Neural cell (in vitro differentiated cells): Measurements from ENCODE around the gene IGF1. TPM values are rescaled to one million over a fixed set of nuclear protein-coding genes. Genes with fewer than 3 reads are reported as not detected.

Source experiments
- H2AFZ ChIP-seq: fragments of 200-600, 300-800 bp; sonication (generic), shearing (Covaris generic); 2 replicates; pipeline ENCODE4 v1.6.0; 2014; ENCODE audit warnings: low read depth, mild to moderate bottlenecking, antibody characterized with exemption, low read length, moderate library complexity
- H3F3A ChIP-seq: fragments of 200-600 bp; shearing (Covaris generic); 2 replicates; pipeline ENCODE4 v1.6.1; 2016; ENCODE audit warnings: mild to moderate bottlenecking, moderate library complexity, mixed read lengths, antibody characterized with exemption, low read length; ENCODE audit not compliant: insufficient read depth, poor library complexity, severe bottlenecking
- H3K27ac ChIP-seq: fragments of 200-600, 300-800 bp; sonication (generic), shearing (Covaris generic); 2 replicates; pipeline ENCODE4 v1.5.1; 2014; ENCODE audit warnings: mild to moderate bottlenecking, low read length, moderate library complexity
- H3K27me3 ChIP-seq: fragments of 300-800, 200-600 bp; sonication (generic), shearing (Covaris generic); 2 replicates; pipeline ENCODE4 v1.6.0; 2014; ENCODE audit warnings: mild to moderate bottlenecking, low read depth, low read length, moderate library complexity; ENCODE audit not compliant: insufficient read depth
- H3K36me3 ChIP-seq: fragments of 300-800, 200-600 bp; sonication (generic), shearing (Covaris generic); 2 replicates; pipeline ENCODE4 v1.5.1; 2014; ENCODE audit warnings: mild to moderate bottlenecking, antibody characterized with exemption, low read length, moderate library complexity; ENCODE audit not compliant: insufficient read depth
- H3K4me2 ChIP-seq: fragments of 300-800, 200-600 bp; sonication (generic), shearing (Covaris generic); 2 replicates; pipeline ENCODE4 v1.6.0; 2014; ENCODE audit warnings: mild to moderate bottlenecking, low read length
- H3K4me3 ChIP-seq: fragments of 300-800, 200-600 bp; sonication (generic), shearing (Covaris generic); 2 replicates; pipeline ENCODE4 v1.5.1; 2014; ENCODE audit warnings: mild to moderate bottlenecking, low read length, moderate library complexity
- H3K79me2 ChIP-seq: fragments of 200-600 bp; shearing (Covaris generic); replicated peaks from 2 replicates; pipeline ENCODE4 v1.6.0; 2014; ENCODE audit warnings: mild to moderate bottlenecking, low read length, moderate library complexity; ENCODE audit not compliant: insufficient read depth
- H3K9ac ChIP-seq: fragments of 300-800, 200-600 bp; sonication (generic), shearing (Covaris generic); 2 replicates; pipeline ENCODE4 v1.6.1; 2016; ENCODE audit warnings: mild to moderate bottlenecking, low read length, mixed read lengths
- H3K9me2 ChIP-seq: fragments of 200-600 bp; shearing (Covaris generic); 2 replicates; pipeline ENCODE4 v1.6.1; 2016; ENCODE audit warnings: mild to moderate bottlenecking, low read length, mixed read lengths; ENCODE audit not compliant: insufficient read depth
- H3K9me3 ChIP-seq: fragments of 200-600, 300-800 bp; sonication (generic), shearing (Covaris generic); 2 replicates; pipeline ENCODE4 v1.6.1; 2016; ENCODE audit warnings: mild to moderate bottlenecking, mixed run types, low read length, moderate library complexity, mixed read lengths
- H4K20me1 ChIP-seq: fragments of 200-600 bp; shearing (Covaris generic); 2 replicates; pipeline ENCODE4 v1.6.1; 2016; ENCODE audit warnings: mild to moderate bottlenecking, mixed run types; ENCODE audit not compliant: insufficient read depth
- EP300 ChIP-seq: fragments of 450-650 bp; conservative IDR thresholded peaks from 2 replicates; pipeline ENCODE4 v1.6.1; 2014; ENCODE audit warnings: antibody characterized with exemption, mild to moderate bottlenecking, moderate library complexity; ENCODE audit not compliant: poor library complexity, severe bottlenecking
- EZH2 ChIP-seq: fragments of 200-600, 300-800 bp; shearing (Covaris generic), sonication (generic); IDR thresholded peaks from 2 replicates; pipeline ENCODE4 v1.6.1; 2014; ENCODE audit warnings: antibody characterized with exemption, low read length, borderline replicate concordance, mild to moderate bottlenecking; ENCODE audit not compliant: insufficient read depth, poor library complexity, severe bottlenecking
- MXI1 ChIP-seq: fragments of 450-650 bp; conservative IDR thresholded peaks from 2 replicates; pipeline ENCODE4 v1.6.1; 2014; ENCODE audit warnings: antibody characterized with exemption, mild to moderate bottlenecking; ENCODE audit not compliant: poor library complexity, severe bottlenecking
- POLR2AphosphoS5 ChIP-seq: IDR thresholded peaks from 2 replicates; pipeline ENCODE4 v1.6.1; 2012
- RAD21 ChIP-seq: fragments of 450-650 bp; conservative IDR thresholded peaks from 2 replicates; pipeline ENCODE4 v1.6.1; 2014; ENCODE audit warnings: antibody characterized with exemption, mild to moderate bottlenecking, moderate library complexity
- SMC3 ChIP-seq: fragments of 450-650 bp; conservative IDR thresholded peaks from 2 replicates; pipeline ENCODE4 v1.6.1; 2014; ENCODE audit warnings: antibody characterized with exemption, mild to moderate bottlenecking, moderate library complexity; ENCODE audit not compliant: poor library complexity
- TAF1 ChIP-seq: IDR thresholded peaks from 2 replicates; pipeline ENCODE4 v1.6.1; 2012; ENCODE audit warnings: low read depth
- polyA plus RNA-seq: library from polyadenylated mRNA; depleted of rRNA; stranded (reverse); fragments of >200 nt; gene quantifications from 2 replicates; pipeline ENCODE4 v1.2.3, GENCODE V29; 2014
- TF ChIP-seq, protein P1 (sequence below): fragments of 450-650 bp; IDR thresholded peaks from 2 replicates; pipeline ENCODE4 v1.5.1; 2014; ENCODE audit warnings: antibody characterized with exemption, mild to moderate bottlenecking, moderate library complexity; ENCODE audit not compliant: poor library complexity, severe bottlenecking
- TF ChIP-seq, protein P2 (sequence below): IDR thresholded peaks from 2 replicates; pipeline ENCODE4 v1.6.1; 2012; ENCODE audit warnings: borderline replicate concordance

IGF1 gene
- polyA plus RNA-seq, 1 donor from 2014 or later = not detected

DNA sequence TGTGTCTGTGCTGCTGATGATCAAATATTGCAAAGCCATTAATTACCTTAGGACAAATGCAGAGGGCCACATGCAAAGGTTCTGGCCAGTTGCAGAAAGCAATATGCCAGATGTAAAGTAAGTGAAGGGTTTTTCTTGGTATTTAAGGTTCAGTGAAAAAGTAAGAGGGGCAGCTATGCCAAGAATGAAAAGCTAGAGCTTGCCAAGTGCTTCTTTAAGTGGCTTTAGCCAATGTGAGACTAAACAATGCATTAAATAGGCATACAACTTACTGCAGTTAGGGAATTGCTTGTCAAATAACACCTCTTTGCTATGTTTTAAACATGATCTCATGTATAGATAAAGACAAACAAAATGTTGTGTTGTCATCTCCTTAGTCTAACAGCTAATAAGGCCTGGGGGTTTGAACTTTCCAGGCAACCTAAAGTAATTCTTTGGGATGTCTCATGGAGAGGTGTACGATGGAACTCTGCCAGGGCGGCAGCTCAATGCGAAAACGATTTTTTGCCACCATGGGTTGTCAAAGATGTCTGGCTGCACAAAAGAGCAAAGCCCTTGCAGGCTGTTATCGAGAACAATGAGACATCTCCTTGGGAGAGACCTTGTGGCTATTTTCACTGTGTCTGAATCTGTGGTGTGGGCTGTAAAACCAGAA is 12.0 kb downstream of the IGF1 start:
- H2AFZ ChIP-seq = no peak overlapping the region
- no peaks in the 10 kb centered on the region for H3K27me3 ChIP-seq
- H3K9me2 ChIP-seq = no peaks in the 10 kb centered on the region
- no peak overlapping the region for H3K27ac ChIP-seq
- no peaks in the 10 kb centered on the region for H3K79me2 ChIP-seq
- no peaks in the 10 kb centered on the region for H3K36me3 ChIP-seq
- no peak overlapping the region for H3K9ac ChIP-seq
- H3K9me3 ChIP-seq = no peaks in the 10 kb centered on the region
- no peaks in the 10 kb centered on the region for H3F3A ChIP-seq
- H3K4me3 ChIP-seq = no peak overlapping the region
- TF ChIP-seq, protein P1, sequence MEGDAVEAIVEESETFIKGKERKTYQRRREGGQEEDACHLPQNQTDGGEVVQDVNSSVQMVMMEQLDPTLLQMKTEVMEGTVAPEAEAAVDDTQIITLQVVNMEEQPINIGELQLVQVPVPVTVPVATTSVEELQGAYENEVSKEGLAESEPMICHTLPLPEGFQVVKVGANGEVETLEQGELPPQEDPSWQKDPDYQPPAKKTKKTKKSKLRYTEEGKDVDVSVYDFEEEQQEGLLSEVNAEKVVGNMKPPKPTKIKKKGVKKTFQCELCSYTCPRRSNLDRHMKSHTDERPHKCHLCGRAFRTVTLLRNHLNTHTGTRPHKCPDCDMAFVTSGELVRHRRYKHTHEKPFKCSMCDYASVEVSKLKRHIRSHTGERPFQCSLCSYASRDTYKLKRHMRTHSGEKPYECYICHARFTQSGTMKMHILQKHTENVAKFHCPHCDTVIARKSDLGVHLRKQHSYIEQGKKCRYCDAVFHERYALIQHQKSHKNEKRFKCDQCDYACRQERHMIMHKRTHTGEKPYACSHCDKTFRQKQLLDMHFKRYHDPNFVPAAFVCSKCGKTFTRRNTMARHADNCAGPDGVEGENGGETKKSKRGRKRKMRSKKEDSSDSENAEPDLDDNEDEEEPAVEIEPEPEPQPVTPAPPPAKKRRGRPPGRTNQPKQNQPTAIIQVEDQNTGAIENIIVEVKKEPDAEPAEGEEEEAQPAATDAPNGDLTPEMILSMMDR = no peak
- TF ChIP-seq, protein P2, sequence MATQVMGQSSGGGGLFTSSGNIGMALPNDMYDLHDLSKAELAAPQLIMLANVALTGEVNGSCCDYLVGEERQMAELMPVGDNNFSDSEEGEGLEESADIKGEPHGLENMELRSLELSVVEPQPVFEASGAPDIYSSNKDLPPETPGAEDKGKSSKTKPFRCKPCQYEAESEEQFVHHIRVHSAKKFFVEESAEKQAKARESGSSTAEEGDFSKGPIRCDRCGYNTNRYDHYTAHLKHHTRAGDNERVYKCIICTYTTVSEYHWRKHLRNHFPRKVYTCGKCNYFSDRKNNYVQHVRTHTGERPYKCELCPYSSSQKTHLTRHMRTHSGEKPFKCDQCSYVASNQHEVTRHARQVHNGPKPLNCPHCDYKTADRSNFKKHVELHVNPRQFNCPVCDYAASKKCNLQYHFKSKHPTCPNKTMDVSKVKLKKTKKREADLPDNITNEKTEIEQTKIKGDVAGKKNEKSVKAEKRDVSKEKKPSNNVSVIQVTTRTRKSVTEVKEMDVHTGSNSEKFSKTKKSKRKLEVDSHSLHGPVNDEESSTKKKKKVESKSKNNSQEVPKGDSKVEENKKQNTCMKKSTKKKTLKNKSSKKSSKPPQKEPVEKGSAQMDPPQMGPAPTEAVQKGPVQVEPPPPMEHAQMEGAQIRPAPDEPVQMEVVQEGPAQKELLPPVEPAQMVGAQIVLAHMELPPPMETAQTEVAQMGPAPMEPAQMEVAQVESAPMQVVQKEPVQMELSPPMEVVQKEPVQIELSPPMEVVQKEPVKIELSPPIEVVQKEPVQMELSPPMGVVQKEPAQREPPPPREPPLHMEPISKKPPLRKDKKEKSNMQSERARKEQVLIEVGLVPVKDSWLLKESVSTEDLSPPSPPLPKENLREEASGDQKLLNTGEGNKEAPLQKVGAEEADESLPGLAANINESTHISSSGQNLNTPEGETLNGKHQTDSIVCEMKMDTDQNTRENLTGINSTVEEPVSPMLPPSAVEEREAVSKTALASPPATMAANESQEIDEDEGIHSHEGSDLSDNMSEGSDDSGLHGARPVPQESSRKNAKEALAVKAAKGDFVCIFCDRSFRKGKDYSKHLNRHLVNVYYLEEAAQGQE = no peak
- no peak for TF ChIP-seq EP300
- no peak for TF ChIP-seq RAD21
- no peak for TF ChIP-seq TAF1
- no peak for TF ChIP-seq EZH2
- no peaks in the 10 kb centered on the region for H4K20me1 ChIP-seq
- no peak overlapping the region for H3K4me2 ChIP-seq

DNA sequence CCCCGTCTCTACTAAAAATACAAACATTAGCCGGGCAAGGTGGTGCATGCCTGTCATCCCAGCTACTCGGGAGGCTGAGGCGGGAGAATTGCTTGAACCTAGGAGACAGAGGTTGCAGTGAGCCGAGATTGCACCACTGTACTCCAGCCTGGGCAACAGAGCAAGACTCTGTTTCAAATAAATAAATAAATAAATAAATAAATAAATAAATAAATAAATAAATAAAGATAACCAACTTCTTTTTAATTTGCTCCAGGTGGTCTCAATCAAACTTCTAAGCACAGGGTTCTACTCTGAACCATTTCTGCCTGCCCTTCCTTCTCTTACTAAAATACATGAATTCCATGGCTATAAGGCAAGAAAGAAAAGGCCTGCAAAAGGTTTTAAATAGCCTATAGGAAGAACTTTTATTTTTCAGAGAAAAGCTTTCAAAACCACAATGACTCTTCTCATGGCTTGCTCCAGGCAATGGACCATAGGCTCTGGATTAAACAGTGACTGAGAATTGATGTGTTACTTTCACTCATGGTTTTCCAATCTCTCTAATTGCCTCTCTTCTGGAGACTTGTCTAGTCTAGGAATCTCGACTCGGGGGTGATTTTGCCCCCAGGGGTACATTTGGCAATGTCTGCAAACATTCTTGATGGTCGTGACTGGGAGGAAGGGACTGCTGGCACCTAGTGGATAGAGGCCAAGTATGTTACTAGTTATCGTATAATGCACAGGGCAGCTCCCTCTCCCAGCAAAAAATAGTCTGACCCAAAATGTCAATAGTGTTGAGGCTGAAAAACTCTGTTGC is 14.4 kb downstream of the IGF1 start:
- TF ChIP-seq POLR2AphosphoS5 (no peak), RAD21 (no peak), EP300 (no peak), EZH2 (no peak), SMC3 (no peak), MXI1 (no peak), TAF1 (no peak)
- TF ChIP-seq, protein P2 = no peak
- no peaks in the 10 kb centered on the region for H3K79me2 ChIP-seq
- no peak overlapping the region for H3K4me2 ChIP-seq
- H3K27ac ChIP-seq = no peak overlapping the region
- no peak overlapping the region for H3K9ac ChIP-seq
- H3K9me3 ChIP-seq = no peaks in the 10 kb centered on the region
- H3F3A ChIP-seq = no peaks in the 10 kb centered on the region
- no peaks in the 10 kb centered on the region for H3K9me2 ChIP-seq
- no peak overlapping the region for H3K4me3 ChIP-seq
- no peak overlapping the region for H2AFZ ChIP-seq
- H4K20me1 ChIP-seq = no peaks in the 10 kb centered on the region
- H3K27me3 ChIP-seq = no peaks in the 10 kb centered on the region
- no peaks in the 10 kb centered on the region for H3K36me3 ChIP-seq
